HepG2 (cell line): ENCODE results near the gene MTCL1. TPM values are rescaled to one million over a fixed set of nuclear protein-coding genes. Genes with fewer than 3 reads are reported as not detected.

Experiments
- ATAC-seq: fragments of 200-7000 bp; cut with Tn5 transposase; 3 replicates; pipeline ENCODE4 v1.9.1; 2020; ENCODE audit warnings: mild to moderate bottlenecking, moderate library complexity
- BruUV-seq: library from RNA; stranded (reverse); fragments of 400-500 nt; replicated peaks from 2 replicates; lab custom pipeline; 2021; lab: Mats Ljungman, UMichigan
- CTCF ChIA-PET: fragments of 300-600 bp; formaldehyde crosslinking; extraction: SDS; loops from one replicate; lab custom pipeline; 2021; ENCODE audit warnings: low total read pairs, inconsistent platforms, low intra/inter-chr PET ratio; lab: Yijun Ruan, JAX
- POLR2A ChIA-PET: fragments of 350-600 bp; sonication (Branson Sonifier 250); formaldehyde crosslinking; loops from one replicate; lab custom pipeline; 2020; ENCODE audit warnings: antibody characterized with exemption, inconsistent platforms; lab: Yijun Ruan, JAX
- DNase-seq: peaks from one replicate; pipeline ENCODE4 v3.0.0-alpha.2; 2015; ENCODE audit warnings: low spot score
- FAIRE-seq: peaks from 3 replicates; lab custom pipeline; 2011; peaks lifted over from hg19 to GRCh38; lab: Jason Lieb, UNC
- H2AFZ ChIP-seq: one replicate; pipeline ENCODE4 v1.6.1; 2011; ENCODE audit warnings: low read length, inconsistent platforms
- H3K27ac ChIP-seq: fragments of 300-600 bp; 3 replicates; pipeline ENCODE4 v1.8.0; 2011; ENCODE audit warnings: mixed run types, mild to moderate bottlenecking, mixed read lengths, low read length, inconsistent platforms; ENCODE audit not compliant: insufficient read depth; ENCODE audit errors: extremely low read length
- H3K27me3 ChIP-seq, 2 experiments: fragments of 200-600 bp in 1 of 2; 2 replicates in 1 of 2; 3 replicates in 1 of 2; pipeline versions ENCODE4 v1.6.0 to v1.8.0; 2011; ENCODE audit warnings: low read length in 2 of 2, mild to moderate bottlenecking in 2 of 2, moderate library complexity in 2 of 2, inconsistent platforms in 1 of 2; ENCODE audit not compliant: insufficient read depth in 2 of 2, control insufficient read depth in 1 of 2
- H3K36me3 ChIP-seq, 2 experiments: fragments of 200-600 bp in 1 of 2; replicated peaks in 1 of 2; 2 replicates in 1 of 2; 3 replicates in 1 of 2; pipeline versions ENCODE4 v1.5.1 to v1.8.0; 2011; ENCODE audit warnings: low read length in 2 of 2, inconsistent platforms in 1 of 2; ENCODE audit not compliant: insufficient read depth in 2 of 2, control insufficient read depth in 1 of 2
- H3K4me1 ChIP-seq: 2 replicates; pipeline ENCODE4 v1.5.1; 2012; ENCODE audit warnings: low read length, inconsistent platforms; ENCODE audit not compliant: insufficient read depth
- H3K4me2 ChIP-seq: 2 replicates; pipeline ENCODE4 v1.6.0; 2011; ENCODE audit warnings: low read depth, low read length, inconsistent platforms
- H3K4me3 ChIP-seq, 3 experiments: fragments of 200-600 bp in 1 of 3; sonication (generic), shearing (Covaris generic) in 1 of 3; replicated peaks in 1 of 3; 2 replicates each; pipeline ENCODE4 v1.5.1; 2011 to 2016; ENCODE audit warnings: low read length in 3 of 3, inconsistent platforms in 2 of 3, low read depth in 2 of 3, mild to moderate bottlenecking in 2 of 3, control low read depth in 1 of 3, mixed read lengths in 1 of 3; ENCODE audit not compliant: insufficient read depth in 1 of 3
- H3K79me2 ChIP-seq: one replicate; pipeline ENCODE4 v1.6.1; 2011; ENCODE audit warnings: low read length, inconsistent platforms; ENCODE audit not compliant: insufficient read depth
- H3K9ac ChIP-seq: 2 replicates; pipeline ENCODE4 v1.6.0; 2011; ENCODE audit warnings: mild to moderate bottlenecking, low read depth, low read length, inconsistent platforms; ENCODE audit not compliant: insufficient read depth
- H3K9me3 ChIP-seq: 2 replicates; pipeline ENCODE4 v1.5.1; 2012; ENCODE audit warnings: mild to moderate bottlenecking, low read length
- H4K20me1 ChIP-seq: 2 replicates; pipeline ENCODE4 v1.6.0; 2011; ENCODE audit warnings: inconsistent platforms, mild to moderate bottlenecking, low read length, moderate library complexity; ENCODE audit not compliant: insufficient read depth
- DPF2 ChIP-seq: sonication (generic); formaldehyde crosslinking; IDR thresholded peaks from 2 replicates; pipeline ENCODE4 v1.4.0; 2020; ENCODE audit warnings: mild to moderate bottlenecking, low read depth, missing genetic modification reagents, borderline replicate concordance
- NFE2L1 ChIP-seq: sonication (generic); formaldehyde crosslinking; IDR thresholded peaks from 2 replicates; pipeline ENCODE4 v1.4.0; 2020; ENCODE audit warnings: missing genetic modification reagents, mild to moderate bottlenecking, borderline replicate concordance
- POGK ChIP-seq: sonication (generic); formaldehyde crosslinking; conservative IDR thresholded peaks from 2 replicates; pipeline ENCODE4 v1.8.0; 2022; ENCODE audit warnings: mild to moderate bottlenecking, moderate library complexity, missing genetic modification reagents
- WGBS: methylation state at CpG from one replicate; pipeline ENCODE4 v1.1.6; 2017; ENCODE audit warnings: low lambda C conversion rate; 5-methylcytosine and 5-hydroxymethylcytosine counted together
- in situ Hi-C: cut with HindIII; loops from 2 replicates; pipeline ENCODE4 v1.10.0; 2017; ENCODE audit warnings: low pct_unique_long_range_greater_than_20kb; ENCODE audit not compliant: extremely low pct_ligation_motif_present
- intact Hi-C: fragments of 100-400 bp; cut with micrococcal nuclease; formaldehyde crosslinking; loops from one replicate; pipeline ENCODE4 v1.10.0; 2022; ENCODE audit not compliant: unreplicated experiment
- polyA plus RNA-seq, 8 experiments: library from polyadenylated mRNA; depleted of rRNA in 3 of 8; stranded (reverse) in 7 of 8; unstranded in 1 of 8; fragments of >200 nt; fragmentation: Illumina TruSeq in 4 of 8; extraction: Trizol in 4 of 8; gene quantifications; 2 replicates each; pipeline versions ENCODE4 v1.2.1 to v1.2.3, GENCODE V29; 2011 to 2016; ENCODE audit warnings: low read depth in 4 of 8, missing spikeins in 1 of 8, mixed read lengths in 1 of 8; ENCODE audit not compliant: insufficient read depth in 1 of 8
- total RNA-seq, 5 experiments: library from RNA; depleted of rRNA; stranded (reverse); fragments of >200 nt; fragmentation: Illumina TruSeq; extraction: Trizol; gene quantifications; 2 replicates each; pipeline ENCODE4 v1.2.3, GENCODE V29; 2016; ENCODE audit warnings: low read depth in 1 of 5
- TF ChIP-seq, protein P1 (sequence below): IDR thresholded peaks from 2 replicates; pipeline ENCODE4 v1.6.1; 2018; ENCODE audit warnings: missing genetic modification reagents, mild to moderate bottlenecking, missing compliant biosample characterization

MTCL1 gene
- total and polyA plus RNA-seq, 2 of the 13 experiments (the other 11 are each of a cell fraction or from before 2014, with no cell fraction given): 3.1 to 3.2 TPM

DNA sequence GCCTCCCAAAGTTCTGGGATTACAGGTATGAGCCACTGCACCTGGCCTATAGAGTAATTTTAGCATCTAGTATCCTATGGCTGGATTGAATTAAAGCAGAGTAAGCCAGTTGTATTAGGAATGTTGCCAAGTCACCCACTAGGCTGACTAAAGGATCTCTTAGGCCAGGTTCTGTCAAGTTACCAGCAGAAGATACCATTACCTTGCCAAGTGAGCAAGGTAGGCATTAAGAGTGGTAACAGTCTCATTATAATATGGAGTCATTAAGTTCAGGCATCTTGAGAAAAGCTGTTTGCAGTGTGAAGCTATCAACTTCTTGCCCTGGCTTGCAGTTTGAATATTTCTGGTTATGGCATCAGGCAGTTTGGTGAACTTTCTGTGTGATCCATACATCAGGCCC, 37.0 kb upstream of the MTCL1 start:
- BruUV-seq: no TSS peak

DNA sequence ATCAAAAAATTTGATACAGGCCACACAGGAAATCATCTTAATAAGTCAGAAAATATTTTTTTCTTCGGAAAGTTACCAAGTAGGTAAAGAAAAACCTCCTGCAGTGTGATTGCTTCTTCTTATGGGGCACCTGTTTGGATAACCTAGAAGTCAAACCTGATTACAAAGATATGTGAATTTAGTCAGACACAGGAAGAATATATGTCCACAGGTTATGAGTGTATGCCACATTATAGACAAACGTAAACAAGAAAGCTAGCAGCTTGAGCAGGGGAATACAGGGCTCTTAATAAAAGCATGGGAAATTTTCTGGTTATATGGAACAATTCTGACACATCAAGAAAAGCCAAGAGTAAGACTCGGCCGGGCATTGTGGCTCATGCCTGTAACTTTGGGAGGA, 35.8 kb upstream of the MTCL1 start:
- H3K27ac ChIP-seq: no peak overlapping the region
- H3K36me3 ChIP-seq: no peaks in the 10 kb centered on the region
- CTCF ChIA-PET: no interaction called here
- no TSS peak for BruUV-seq
- in situ Hi-C loops: no loop called here
- FAIRE-seq: no peak
- no peak for DNase-seq
- peaks cover 0 to 7% of the 10 kb centered on the region in 2 experiments; a peak in 3 of 5 replicates for H3K27me3 ChIP-seq
- H3K79me2 ChIP-seq: no peaks in the 10 kb centered on the region
- H3K9ac ChIP-seq: no peak overlapping the region
- intact Hi-C loops: no loop called here
- H4K20me1 ChIP-seq: no peaks in the 10 kb centered on the region
- no peaks in the 10 kb centered on the region for H3K4me1 ChIP-seq
- no peak overlapping the region for H3K4me2 ChIP-seq
- TF ChIP-seq, protein P1, sequence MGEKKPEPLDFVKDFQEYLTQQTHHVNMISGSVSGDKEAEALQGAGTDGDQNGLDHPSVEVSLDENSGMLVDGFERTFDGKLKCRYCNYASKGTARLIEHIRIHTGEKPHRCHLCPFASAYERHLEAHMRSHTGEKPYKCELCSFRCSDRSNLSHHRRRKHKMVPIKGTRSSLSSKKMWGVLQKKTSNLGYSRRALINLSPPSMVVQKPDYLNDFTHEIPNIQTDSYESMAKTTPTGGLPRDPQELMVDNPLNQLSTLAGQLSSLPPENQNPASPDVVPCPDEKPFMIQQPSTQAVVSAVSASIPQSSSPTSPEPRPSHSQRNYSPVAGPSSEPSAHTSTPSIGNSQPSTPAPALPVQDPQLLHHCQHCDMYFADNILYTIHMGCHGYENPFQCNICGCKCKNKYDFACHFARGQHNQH: no peak
- TF ChIP-seq DPF2: no peak
- ATAC-seq: no peak
- no peak overlapping the region for H3K4me3 ChIP-seq
- H3K9me3 ChIP-seq: no peaks in the 10 kb centered on the region; the same call in 1 of the 2 replicates
- POLR2A ChIA-PET: no interaction called here
- no peak overlapping the region for H2AFZ ChIP-seq
- WGBS: 22% methylated on average over 4 of the region's 4 CpGs

More for the DNA sequence above, 37.0 kb upstream of the MTCL1 start:
- ATAC-seq (no peak), DNase-seq (no peak), FAIRE-seq (no peak)
- Histone ChIP-seq H3K27me3 (peaks cover 0 to 13% of the 10 kb centered on the region in 2 experiments; a peak in 3 of 5 replicates), H3K79me2 (no peaks in the 10 kb centered on the region), H2AFZ (no peak overlapping the region), H3K4me1 (no peaks in the 10 kb centered on the region), H3K4me2 (no peak overlapping the region), H3K27ac (no peak overlapping the region), H3K9ac (no peak overlapping the region), H3K9me3 (no peaks in the 10 kb centered on the region), H4K20me1 (no peaks in the 10 kb centered on the region), H3K4me3 (no peak overlapping the region), H3K36me3 (no peaks in the 10 kb centered on the region)
- no peak for TF ChIP-seq NFE2L1
- TF ChIP-seq POGK (CRISPR knock-in tag): no peak
- ChIA-PET POLR2A (no interaction called here), CTCF (no interaction called here)
- in situ Hi-C loops: no loop called here
- intact Hi-C loops: no loop called here
